GM19463 (cell line): ENCODE measurements around the gene CENPP.

ENCODE experiments used
- ATAC-seq: cut with Tn5 transposase; IDR thresholded peaks from one replicate; pipeline ENCODE4 v1.9.1; 2021; ENCODE audit warnings: mild to moderate bottlenecking, moderate library complexity; ENCODE audit not compliant: unreplicated experiment

Gene CENPP

DNA sequence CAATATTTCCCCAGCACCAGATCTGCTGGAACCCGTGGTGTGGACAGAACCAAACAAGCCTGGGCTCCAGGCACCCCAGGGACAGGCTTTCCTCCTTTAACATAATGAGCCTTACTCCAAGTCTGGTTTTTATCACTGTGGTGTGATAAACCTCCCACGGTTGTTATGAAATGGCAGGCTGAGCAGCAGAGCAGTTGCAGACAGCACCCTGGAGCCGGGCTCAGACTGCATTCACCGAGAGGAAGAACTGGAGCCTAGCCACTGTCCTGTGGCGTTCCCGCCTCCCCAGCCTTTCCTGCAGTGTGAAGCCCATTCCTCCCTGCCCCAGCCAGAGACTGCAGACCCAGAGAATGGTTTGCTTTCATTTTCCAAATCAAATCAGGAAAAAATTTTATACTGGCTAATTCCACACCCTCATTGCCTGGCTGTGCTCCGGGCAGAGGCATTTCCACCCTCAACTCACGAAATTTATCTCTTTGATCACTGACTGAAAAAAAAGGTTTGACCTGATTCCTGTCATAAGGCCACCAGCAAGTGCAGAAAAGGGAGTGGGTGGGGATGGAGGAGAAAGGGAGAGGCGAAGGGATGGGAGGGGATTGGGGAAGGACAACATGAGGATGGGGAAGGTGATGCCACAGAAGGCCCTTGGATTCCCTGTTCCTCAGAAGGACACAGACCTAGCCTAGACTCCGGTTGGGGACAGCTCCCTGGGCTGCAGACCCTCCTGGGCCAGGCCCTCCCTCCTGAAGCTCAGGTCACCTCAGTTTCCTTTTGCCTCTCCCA is 325.3 kb downstream of the CENPP start:
- ATAC-seq = no peak

DNA sequence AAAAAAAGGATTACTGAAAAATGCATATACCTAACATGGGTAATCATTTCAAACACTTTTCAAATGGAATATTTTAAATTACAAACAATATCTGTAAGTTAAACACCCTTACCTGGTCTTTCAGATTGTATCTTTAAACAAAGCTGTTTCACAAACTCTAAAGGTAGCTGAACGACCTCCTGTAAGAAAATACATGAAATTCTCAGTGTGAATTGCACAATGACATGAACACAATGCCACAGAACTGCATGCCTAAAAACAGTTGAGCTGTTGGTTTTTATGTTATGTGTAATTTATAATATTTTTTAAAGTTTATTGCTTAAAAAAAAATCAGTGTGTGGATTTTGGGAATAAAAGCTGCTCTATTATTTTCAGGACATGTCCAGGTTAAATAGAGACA is 326.7 kb downstream of the CENPP start:
- no peak for ATAC-seq

DNA sequence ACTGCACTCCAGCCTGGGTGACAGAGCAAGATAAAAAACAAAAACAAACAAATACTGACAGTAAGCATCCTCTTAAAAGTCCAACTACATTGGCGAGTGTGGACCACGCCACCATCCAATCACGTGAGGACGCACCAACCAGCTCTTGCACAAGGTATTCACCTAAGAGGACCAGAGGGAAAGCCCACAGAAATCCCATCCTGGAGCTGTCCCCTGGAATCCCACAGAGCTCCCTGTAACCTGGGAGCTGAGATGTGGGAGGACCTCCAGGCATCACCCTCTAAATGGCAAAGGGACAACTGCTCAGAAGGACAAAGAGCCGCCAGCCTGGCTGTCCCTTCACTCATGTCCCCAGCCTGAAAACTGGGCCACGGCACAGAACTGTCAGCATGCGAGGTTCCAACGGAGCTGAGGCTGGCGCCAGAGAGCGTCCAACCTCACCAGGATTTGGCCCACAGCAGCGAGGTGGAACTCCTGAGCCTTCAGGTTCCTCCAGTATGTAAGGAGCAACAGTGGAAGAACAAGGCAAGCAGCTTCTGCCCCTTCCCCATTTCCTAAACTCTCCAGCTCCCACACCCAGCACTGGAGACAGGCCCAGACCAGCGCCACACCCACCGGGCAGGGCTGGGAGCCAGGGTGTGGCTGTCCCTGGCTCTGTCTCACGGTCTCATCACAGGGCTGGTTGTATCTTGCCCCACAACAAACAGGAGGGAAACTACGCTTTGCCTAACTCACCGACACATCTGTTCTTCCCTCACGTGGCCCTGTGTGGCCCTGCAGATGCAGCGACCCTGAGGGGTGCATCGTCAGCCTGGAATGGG is 328.9 kb downstream of the CENPP start:
- no peak for ATAC-seq

DNA sequence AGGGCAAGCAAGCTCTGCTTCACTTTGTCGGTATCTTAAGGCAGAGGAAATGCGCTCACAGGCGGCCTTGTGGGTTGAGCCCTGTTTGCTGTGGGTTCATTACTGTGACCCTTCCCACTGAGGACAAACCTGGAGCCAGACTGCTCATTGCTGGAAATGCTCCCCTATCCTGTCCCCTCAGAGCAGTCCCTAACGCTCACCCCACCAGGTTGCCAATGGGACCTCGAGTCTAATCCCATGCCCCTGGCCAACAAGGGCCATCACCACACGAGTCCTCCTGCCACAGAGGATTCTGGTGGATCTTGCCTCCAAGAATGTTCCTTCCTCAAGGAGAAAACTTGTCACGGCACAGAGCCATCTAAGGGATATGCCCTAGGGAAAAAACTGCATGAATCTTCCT is 329.6 kb downstream of the CENPP start:
- ATAC-seq = no peak

DNA sequence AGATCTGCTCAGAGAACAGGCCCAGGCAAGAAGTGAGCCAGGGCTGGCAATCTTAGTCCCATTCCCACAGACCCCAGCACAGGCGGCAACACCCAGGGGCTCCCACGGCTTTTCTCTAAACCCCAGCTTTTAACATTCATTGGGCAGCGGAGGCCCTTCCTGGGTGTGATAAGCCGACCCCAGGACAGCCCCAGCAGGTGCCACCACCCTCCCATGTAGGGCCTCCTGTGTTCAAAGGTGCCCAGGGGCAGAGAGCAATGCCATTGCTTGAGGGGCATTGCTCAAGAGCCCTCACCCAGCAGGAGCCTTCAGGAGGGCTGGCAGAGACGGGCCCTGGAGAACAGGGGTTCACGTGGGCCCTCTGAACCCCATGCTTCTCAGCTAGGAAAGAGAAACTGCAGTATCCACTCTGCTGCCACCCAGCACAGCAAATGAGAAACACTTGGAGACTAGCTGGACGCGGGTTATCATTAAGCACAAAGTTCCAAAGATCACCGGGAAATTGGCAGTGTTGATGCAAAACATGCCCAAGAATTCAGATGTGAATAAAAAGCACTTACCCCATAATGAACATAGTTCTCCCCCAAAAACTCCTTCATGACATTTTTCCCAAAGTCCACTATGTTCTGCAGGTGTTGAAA is 330.3 kb downstream of the CENPP start:
- no peak for ATAC-seq

DNA sequence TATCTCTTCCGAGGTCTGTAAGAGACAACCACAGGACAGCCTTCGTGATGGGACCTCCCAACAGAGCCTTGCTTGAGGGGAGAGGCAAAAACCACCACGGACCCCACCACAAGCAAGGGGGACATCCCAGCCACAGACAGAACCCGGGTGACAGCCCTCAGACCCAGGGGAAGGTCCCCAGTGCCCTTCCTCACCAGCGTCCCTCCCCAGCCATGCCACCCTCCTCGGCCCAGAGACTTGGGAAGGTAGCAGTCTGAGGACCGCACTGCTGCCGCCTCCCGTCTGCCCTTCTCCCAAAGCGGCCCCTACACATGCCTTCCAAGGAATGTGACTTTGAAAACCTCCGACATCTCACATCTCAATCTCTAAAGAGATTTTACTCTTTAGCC is 330.8 kb downstream of the CENPP start:
- ATAC-seq = no peak

DNA sequence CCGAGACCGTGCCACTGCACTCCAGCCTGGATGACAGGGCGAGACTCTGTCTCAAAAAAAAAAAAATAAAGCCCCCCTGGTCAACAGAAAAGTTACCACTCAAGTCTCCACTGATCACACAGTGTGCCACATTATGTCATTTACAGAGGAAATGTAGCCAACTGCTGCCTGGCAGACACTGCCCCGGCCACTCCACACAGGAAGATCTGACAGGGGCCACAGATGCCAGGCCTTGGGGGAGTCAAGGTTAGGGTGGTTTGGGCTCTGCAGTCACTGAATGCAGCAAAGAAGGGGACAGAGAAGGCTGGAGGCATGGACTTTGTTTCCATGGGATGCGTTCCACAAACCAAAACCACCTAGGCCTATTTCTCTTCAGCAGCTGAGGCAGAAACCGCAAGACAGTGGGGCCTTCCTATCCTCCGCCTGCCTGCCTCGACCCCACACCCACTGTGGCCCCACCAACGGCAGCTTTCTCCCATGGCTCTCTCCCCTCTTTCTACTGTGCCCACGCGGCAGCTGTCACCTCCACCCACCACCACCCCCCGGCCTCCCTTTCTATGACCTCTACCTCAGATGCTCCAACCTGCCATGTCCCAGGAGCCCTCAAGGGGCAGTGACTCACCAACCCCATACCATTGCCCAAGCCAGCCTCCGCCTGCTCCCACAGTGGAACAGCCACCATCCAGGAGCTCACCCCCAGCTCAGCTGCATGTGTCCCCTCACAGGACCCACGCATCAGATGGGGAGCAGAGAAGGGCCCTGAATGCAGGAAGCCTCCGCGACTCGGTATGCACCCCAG is 331.7 kb downstream of the CENPP start:
- no peak for ATAC-seq

DNA sequence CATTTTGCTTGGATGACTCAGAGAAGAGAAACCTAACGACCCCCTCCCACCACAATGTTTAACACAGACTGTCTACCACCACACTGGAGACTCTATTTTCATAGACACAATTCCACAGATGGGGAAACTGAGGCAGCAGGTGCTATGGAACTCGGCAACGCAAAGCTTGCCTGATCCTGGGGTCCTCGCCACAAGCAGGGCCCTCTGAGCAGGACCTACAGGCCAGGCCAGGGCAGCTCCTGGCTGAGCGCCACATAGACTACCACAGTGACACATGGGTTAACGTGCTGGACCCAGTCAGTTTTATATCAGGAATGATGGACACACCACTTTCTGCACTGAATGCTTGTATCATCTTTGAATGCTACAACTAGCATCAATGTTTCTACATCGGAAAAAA is 332.4 kb downstream of the CENPP start:
- ATAC-seq = no peak

DNA sequence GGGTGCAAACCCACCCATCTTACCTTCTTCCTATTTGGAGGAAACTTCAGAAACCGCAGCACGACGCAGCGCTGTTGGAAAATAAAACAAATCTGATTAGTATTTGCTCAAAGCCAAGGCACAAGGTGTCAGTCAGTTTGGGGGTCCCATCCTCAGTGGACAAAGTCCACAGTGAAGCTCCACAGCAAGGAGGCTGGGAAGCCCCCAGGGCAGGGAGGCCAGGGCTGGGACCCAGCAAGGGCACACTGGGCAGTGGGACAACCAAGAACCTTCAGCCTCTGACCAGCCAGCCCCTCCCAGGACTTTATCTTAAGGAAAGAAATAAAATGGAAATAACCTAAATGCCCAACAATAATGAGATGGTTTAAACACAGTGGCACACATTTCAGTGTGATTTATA is 332.9 kb downstream of the CENPP start:
- ATAC-seq = no peak

DNA sequence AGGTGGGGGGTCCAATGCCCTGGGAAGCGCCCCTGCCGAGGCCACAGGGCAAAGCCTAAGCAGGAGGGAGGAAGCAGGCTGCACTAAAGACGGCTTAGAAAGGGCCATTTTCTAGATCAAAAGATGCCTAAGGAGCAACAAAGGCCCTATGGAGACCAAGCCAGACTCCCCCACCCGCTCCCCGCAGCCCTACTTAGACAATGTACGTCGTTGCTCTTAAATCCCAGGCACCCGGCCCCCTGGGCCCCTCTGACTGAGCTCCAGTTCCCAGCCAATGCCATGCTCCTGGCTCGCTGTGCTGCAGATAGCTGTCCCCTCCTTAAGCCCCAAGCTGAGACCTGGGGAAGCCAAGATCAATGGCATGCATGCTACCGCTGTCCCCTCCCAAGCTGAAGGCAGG is 333.8 kb downstream of the CENPP start:
- ATAC-seq = no peak

DNA sequence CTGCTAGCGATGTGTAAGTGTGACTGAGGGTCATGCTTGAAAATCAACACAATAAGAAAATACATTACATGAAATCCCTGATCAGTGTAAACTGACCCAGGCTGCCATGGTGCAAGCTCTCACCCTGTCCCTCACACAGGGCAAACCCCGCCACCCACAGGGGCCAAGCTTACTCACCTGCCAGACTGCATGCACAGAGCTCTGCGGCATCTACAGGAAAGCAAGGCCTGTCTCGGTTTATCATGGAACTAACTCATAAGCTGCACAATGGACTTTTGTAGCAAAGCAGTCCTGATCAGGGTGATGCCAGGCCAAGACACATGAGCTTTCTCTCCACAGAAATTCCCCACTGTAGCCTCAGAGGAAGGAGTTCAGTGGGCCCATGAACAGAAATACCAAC is 334.5 kb downstream of the CENPP start:
- no peak for ATAC-seq

DNA sequence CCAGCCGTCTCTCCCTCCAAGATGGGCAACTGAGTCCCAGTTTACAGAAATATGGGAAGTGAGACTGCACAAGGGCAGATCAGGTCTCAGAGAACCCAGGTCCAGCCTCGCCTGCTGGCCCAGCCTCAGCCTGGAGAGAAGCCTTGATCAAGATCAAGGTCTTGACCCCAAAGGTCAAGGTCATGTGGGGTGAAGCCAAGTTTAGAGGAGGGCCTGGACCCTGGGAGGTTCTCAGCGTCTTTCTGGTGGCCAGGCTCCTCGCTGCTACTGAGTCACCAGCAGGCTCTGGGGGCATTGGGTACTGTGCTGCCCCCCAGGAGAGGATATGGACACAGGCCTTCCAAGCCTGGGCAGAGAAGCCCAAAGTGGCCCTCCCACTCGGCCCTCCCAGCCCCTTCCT is 335.4 kb downstream of the CENPP start:
- no peak for ATAC-seq

DNA sequence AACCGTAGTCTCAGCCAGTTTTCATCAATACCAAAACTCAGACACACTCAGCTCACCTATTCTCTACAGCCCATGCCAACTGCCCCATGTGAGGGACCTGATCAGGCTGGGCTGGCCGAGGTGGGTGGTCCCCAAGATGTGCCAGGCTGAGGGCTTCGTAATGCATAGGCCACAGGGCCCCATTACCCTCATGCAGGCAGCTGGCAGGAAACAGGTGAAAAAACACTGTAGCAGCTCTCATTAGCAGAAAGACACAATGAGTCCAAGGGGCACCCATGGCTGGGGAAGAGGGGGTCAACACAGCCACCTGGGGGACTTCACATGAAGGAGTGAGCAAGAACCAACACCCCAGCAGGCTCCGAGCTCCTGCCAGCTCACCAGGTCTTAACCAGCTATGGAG is 336.0 kb downstream of the CENPP start:
- no peak for ATAC-seq

DNA sequence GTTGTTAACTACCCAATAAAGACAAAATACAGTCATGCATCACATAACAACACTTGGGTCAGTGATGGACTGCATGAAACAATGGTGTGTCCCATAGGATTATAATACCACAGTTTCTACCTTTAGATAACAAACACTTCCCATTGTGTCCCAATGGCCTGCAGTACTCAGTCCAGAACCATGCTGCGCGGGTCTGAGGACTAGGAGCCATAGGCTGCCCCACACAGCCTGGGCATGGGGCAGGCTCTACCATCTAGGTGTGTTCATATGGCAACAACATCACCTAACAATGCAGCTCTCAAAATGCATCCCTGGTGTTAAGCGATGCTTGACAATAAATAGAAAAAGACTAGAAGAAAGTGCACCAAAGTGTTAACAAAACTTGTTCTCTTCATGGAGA is 337.4 kb downstream of the CENPP start:
- no peak for ATAC-seq

DNA sequence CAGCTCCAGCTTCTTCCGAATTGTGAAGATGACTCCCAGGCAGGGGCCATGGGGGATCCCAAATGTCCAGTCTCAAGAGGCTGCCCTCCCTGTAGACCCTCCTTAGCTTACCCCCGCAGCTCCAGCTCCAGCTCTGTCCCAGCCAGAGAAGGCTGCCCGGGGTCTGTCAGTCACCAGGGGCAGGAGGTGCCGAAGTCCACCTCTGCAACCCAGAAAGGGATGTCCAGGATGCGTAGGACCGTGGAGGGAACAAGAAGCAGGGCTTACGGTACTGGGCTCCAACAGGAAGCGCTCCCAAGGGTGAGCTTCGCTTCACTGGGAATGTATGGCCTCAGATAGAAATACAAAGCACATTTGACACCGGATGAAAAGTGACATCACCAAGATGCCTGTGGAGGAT is 338.2 kb downstream of the CENPP start:
- no peak for ATAC-seq

DNA sequence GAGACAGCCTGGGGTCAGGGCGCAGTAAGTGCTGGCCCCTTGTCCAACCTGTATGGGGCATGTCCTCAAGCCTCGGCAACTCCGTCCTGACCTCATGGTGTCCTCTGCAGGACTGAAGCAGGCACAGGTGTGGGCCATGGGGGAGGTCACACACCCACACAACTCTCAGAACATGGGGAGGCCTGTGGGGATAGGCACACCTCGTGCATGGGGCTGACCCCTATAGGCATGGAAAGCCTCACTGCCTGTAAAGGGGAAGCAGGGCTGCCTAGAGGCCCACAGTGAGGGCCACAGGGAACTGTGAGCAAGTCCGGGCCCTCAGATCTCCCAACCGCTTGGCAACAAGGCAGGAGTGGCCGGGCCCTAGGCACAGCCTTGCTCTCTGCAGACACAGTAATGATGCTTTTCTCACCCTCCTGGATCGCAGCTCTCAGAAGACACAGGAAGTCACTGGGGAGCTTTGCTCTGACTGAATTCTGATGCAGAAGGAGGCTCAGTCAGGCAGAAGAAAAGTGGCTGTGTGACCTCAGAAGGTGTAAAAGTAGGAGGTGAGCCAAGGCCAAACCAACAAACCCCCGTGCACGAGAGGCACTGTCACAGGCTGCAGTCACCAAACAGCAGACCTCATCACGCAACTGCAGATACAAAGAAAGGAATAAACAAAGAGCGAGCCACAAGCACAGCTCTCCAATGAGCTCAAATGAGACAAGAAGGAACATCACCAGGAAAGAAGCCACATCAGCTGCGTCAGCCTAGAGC is 338.8 kb downstream of the CENPP start:
- ATAC-seq = no peak

DNA sequence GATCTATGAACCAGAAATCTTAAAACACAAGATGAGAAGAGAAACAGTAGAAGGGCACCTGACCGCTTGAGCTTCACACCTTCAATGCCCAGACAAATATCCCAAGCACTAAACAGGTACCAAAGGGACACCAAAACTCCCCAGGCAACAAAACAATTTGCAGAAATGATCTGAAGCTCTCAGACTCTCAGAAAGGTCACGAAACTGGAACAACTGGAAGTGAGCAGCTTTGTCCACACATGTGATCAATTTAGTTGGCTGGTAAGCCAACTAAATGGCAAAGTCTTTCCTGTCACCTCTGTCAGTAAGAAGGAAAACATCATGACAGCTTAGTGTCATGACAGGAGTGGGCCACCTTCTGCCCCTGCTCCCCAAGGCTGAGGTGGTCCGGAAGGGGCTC is 340.1 kb downstream of the CENPP start:
- ATAC-seq = no peak

DNA sequence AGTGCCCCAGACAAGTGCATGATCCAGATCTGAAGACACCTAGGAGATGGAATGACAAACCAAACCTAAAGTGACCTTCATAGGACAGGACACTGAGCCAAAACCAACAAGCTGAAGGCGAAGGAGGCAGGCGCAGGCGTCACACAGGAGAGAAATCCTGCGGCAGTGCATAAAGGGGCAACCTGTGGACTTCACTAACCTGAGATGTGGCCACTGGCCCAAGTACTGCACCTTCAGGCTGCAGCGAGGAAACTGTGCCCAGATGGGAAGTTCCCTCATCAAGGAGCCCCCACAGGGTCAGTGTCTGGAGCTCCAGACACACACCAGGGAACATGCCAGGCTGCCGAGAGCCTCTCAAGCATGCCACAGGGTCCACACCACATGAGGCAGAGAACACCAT is 340.5 kb downstream of the CENPP start:
- ATAC-seq = no peak

DNA sequence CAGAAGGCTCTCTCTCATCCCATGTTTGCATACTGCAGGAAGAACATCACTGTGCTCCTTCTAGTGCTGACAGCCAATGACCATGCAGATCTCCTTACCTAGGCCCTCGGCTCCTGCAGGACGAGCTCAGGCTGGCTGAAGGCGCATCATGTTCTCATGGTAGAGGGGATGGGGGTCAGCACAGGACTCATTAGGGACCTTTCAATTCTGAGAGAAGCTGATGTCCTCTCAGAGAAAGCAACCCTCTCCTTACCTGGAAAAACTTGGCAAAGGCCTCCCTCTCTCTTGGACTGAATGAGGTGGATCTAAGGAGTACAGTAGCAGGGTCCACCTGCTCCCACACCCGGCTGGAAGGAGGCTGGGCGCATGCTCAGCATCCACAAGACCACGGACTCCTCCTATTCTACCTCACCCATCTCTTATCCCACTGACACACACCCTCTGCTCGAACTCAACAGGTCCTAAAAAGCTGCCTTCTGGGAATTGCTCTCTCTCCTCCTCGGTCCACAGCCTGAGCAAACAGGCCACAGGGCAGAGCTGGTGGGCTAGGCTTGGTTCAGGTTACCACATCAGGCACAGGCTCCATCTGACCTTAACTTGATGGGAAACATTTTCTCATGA is 341.3 kb downstream of the CENPP start:
- ATAC-seq = no peak
